H1 (cell line): ENCODE results near the gene MPV17L. TPM values are rescaled to one million over a fixed set of nuclear protein-coding genes. Genes with fewer than 3 reads are reported as not detected.
"Not testable (repeated sequence)": the region's sequence is repeated elsewhere in the genome, so short reads cannot be mapped to it uniquely, and the experiment has no call there.

Source experiments
- CTCF ChIA-PET: fragments of 300-600 bp; sonication (Branson Sonifier 250); formaldehyde crosslinking; loops from one replicate; lab custom pipeline; 2021; ENCODE audit not compliant: partially characterized antibody; lab: Charles Lee
- POLR2A ChIA-PET: fragments of 300-600 bp; sonication (Branson Sonifier 250); formaldehyde crosslinking; loops from one replicate; lab custom pipeline; 2021; ENCODE audit warnings: inconsistent platforms; ENCODE audit not compliant: partially characterized antibody; lab: Charles Lee
- DNase-seq, 2 experiments: peaks; one replicate each; pipeline versions ENCODE4 v3.0.0 to v3.0.0-alpha.2; 2010 to 2022; ENCODE audit warnings: low spot score in 2 of 2, low read depth in 1 of 2, mixed read lengths in 1 of 2
- FAIRE-seq: peaks from 2 replicates; lab custom pipeline; 2011; peaks lifted over from hg19 to GRCh38; lab: Jason Lieb, UNC
- H2AFZ ChIP-seq: 2 replicates; pipeline ENCODE4 v1.8.1; 2012; ENCODE audit warnings: low read length, inconsistent platforms
- H2AK5ac ChIP-seq: 2 replicates; pipeline ENCODE4 v1.6.1; 2013; ENCODE audit warnings: low read depth, low read length
- H2BK120ac ChIP-seq: replicated peaks from 2 replicates; pipeline ENCODE3; 2013; ENCODE audit warnings: low read depth, low read length, inconsistent platforms
- H2BK12ac ChIP-seq: 2 replicates; pipeline ENCODE4 v1.6.1; 2013; ENCODE audit warnings: low read depth, low read length
- H2BK15ac ChIP-seq: 2 replicates; pipeline ENCODE4 v1.6.1; 2013; ENCODE audit warnings: low read length
- H2BK20ac ChIP-seq: 2 replicates; pipeline ENCODE4 v1.6.1; 2013; ENCODE audit warnings: low read length
- H2BK5ac ChIP-seq: 2 replicates; pipeline ENCODE4 v1.6.1; 2013; ENCODE audit warnings: low read depth, low read length
- H3K14ac ChIP-seq: 2 replicates; pipeline ENCODE4 v1.6.1; 2013; ENCODE audit warnings: inconsistent platforms; ENCODE audit not compliant: insufficient read length
- H3K18ac ChIP-seq: 2 replicates; pipeline ENCODE4 v1.6.1; 2013; ENCODE audit warnings: low read length; ENCODE audit errors: extremely low read depth
- H3K23ac ChIP-seq: 2 replicates; pipeline ENCODE4 v1.6.1; 2013; ENCODE audit warnings: inconsistent platforms; ENCODE audit not compliant: insufficient read length
- H3K23me2 ChIP-seq: 2 replicates; pipeline ENCODE4 v1.6.1; 2013; ENCODE audit warnings: low read depth, low read length
- H3K27ac ChIP-seq: 2 replicates; pipeline ENCODE4 v1.6.1; 2011; ENCODE audit warnings: low read depth, low read length, inconsistent platforms
- H3K27me3 ChIP-seq, 4 experiments: replicated peaks in 1 of 4; 1 replicate in 1 of 4; 2 replicates in 3 of 4; pipeline versions ENCODE4 v1.6.1 to v1.8.1; 2011 to 2013; ENCODE audit warnings: low read length in 3 of 4, mild to moderate bottlenecking in 3 of 4, inconsistent platforms in 2 of 4, mixed read lengths in 2 of 4, moderate library complexity in 1 of 4; ENCODE audit not compliant: control insufficient read depth in 3 of 4, insufficient read depth in 3 of 4; ENCODE audit errors: extremely low read depth in 1 of 4
- H3K36me3 ChIP-seq, 4 experiments: 2 replicates each; pipeline versions ENCODE4 v1.6.1 to v1.8.1; 2011 to 2013; ENCODE audit warnings: mild to moderate bottlenecking in 4 of 4, low read length in 3 of 4, moderate library complexity in 2 of 4, control low read depth in 1 of 4, inconsistent platforms in 1 of 4; ENCODE audit not compliant: insufficient read depth in 4 of 4, control insufficient read depth in 2 of 4
- H3K4ac ChIP-seq: replicated peaks from 2 replicates; pipeline ENCODE3; 2013; ENCODE audit warnings: low read length, low read depth, mixed read lengths, inconsistent platforms; ENCODE audit not compliant: insufficient read length
- H3K4me1 ChIP-seq, 4 experiments: replicated peaks in 1 of 4; 1 replicate in 1 of 4; 2 replicates in 3 of 4; pipeline versions ENCODE4 v1.6.1 to v1.8.1; 2011 to 2013; ENCODE audit warnings: low read length in 3 of 4, inconsistent platforms in 2 of 4, mixed read lengths in 1 of 4; ENCODE audit not compliant: insufficient read depth in 4 of 4, control insufficient read depth in 3 of 4
- H3K4me2 ChIP-seq, 2 experiments: 2 replicates each; pipeline versions ENCODE4 v1.6.1 to v1.8.1; 2011 to 2013; ENCODE audit warnings: low read depth in 2 of 2, low read length in 2 of 2, control low read depth in 1 of 2, inconsistent platforms in 1 of 2, mild to moderate bottlenecking in 1 of 2; ENCODE audit not compliant: insufficient read depth in 1 of 2
- H3K4me3 ChIP-seq, 4 experiments: fragments of 200-600, 300-600 bp in 1 of 4; sonication (generic), shearing (Covaris generic), sonication (Bioruptor Twin) in 1 of 4; 2 replicates each; pipeline versions ENCODE4 v1.5.1 to v1.8.1; 2011 to 2016; ENCODE audit warnings: low read length in 4 of 4, low read depth in 3 of 4, control low read depth in 2 of 4, inconsistent platforms in 2 of 4, mild to moderate bottlenecking in 2 of 4, mixed read lengths in 1 of 4, moderate library complexity in 1 of 4; ENCODE audit not compliant: insufficient read depth in 2 of 4; ENCODE audit errors: extremely low read depth in 1 of 4
- H3K56ac ChIP-seq: replicated peaks from 2 replicates; pipeline ENCODE3; 2013; ENCODE audit warnings: low read depth, mild to moderate bottlenecking, mixed read lengths, low read length, inconsistent platforms; ENCODE audit not compliant: insufficient read length
- H3K79me1 ChIP-seq: 2 replicates; pipeline ENCODE4 v1.6.1; 2013; ENCODE audit warnings: low read depth, low read length, control low read depth
- H3K79me2 ChIP-seq, 2 experiments: 2 replicates each; pipeline versions ENCODE4 v1.6.1 to v1.8.1; 2012 to 2013; ENCODE audit warnings: low read length in 2 of 2, mild to moderate bottlenecking in 2 of 2, inconsistent platforms in 1 of 2; ENCODE audit not compliant: insufficient read depth in 2 of 2, control insufficient read depth in 1 of 2
- H3K9ac ChIP-seq, 4 experiments: replicated peaks in 1 of 4; 1 replicate in 1 of 4; 2 replicates in 3 of 4; pipeline versions ENCODE4 v1.6.1 to v1.8.1; 2011 to 2013; ENCODE audit warnings: low read depth in 3 of 4, low read length in 3 of 4, control low read depth in 2 of 4, mild to moderate bottlenecking in 2 of 4, moderate library complexity in 2 of 4, inconsistent platforms in 1 of 4; ENCODE audit errors: extremely low read depth in 1 of 4
- H3K9me3 ChIP-seq, 2 experiments: 2 replicates each; pipeline versions ENCODE4 v1.6.1 to v1.8.1; 2012 to 2013; ENCODE audit warnings: mild to moderate bottlenecking in 2 of 2, moderate library complexity in 2 of 2, control low read depth in 1 of 2, inconsistent platforms in 1 of 2, low read depth in 1 of 2, low read length in 1 of 2, mixed read lengths in 1 of 2; ENCODE audit not compliant: insufficient read depth in 2 of 2
- H4K20me1 ChIP-seq, 2 experiments: replicated peaks in 1 of 2; 2 replicates each; pipeline versions ENCODE3 to v1.8.1; 2011 to 2013; ENCODE audit warnings: inconsistent platforms in 2 of 2, low read length in 2 of 2, mild to moderate bottlenecking in 1 of 2; ENCODE audit not compliant: insufficient read depth in 2 of 2, control insufficient read depth in 1 of 2
- H4K5ac ChIP-seq: 2 replicates; pipeline ENCODE4 v1.6.1; 2013; ENCODE audit warnings: low read length, low read depth, mixed read lengths, inconsistent platforms; ENCODE audit not compliant: insufficient read length
- H4K8ac ChIP-seq: 2 replicates; pipeline ENCODE4 v1.8.0; 2013; ENCODE audit warnings: mild to moderate bottlenecking, moderate library complexity, low read length, inconsistent platforms; ENCODE audit not compliant: insufficient read depth; ENCODE audit errors: extremely low read depth
- H4K91ac ChIP-seq: replicated peaks from 2 replicates; pipeline ENCODE3; 2013; ENCODE audit warnings: low read length, mixed read lengths, inconsistent platforms; ENCODE audit not compliant: insufficient read length
- WGBS, 2 experiments: shearing (Covaris generic) in 1 of 2; methylation state at CpG; one replicate each; pipeline versions ENCODE4 v1.1.6 to v1.1.7; 2013 to 2015; ENCODE audit warnings: low lambda C conversion rate in 2 of 2, mixed read lengths in 2 of 2, inconsistent platforms in 1 of 2, low coverage in 1 of 2, missing lambda C conversion rate in 1 of 2; ENCODE audit not compliant: insufficient replicate concordance in 2 of 2, insufficient coverage in 1 of 2, insufficient read length in 1 of 2; ENCODE audit errors: extremely low coverage in 1 of 2, missing lambda C conversion rate in 1 of 2; 5-methylcytosine and 5-hydroxymethylcytosine counted together
- polyA plus RNA-seq, 7 experiments: library from polyadenylated mRNA; depleted of rRNA in 3 of 7; stranded (reverse) in 5 of 7; unstranded in 2 of 7; fragments of >200 nt in 5 of 7; fragments of 200-250 nt in 2 of 7; gene quantifications; 1 replicate in 5 of 7; 2 replicates in 1 of 7; 4 replicates in 1 of 7; pipeline versions ENCODE4 v1.2.1 to v1.2.3, GENCODE V29; 2011 to 2013; ENCODE audit warnings: missing spikeins in 2 of 7, mixed read lengths in 2 of 7
- total RNA-seq: library from RNA; stranded (reverse); fragmentation: NEBNext Ultra II Directional; extraction: Animal tissue kit (Norgen Biotek cat#: 25700); gene quantifications from 2 replicates; pipeline ENCODE4 v1.2.1, GENCODE V29; 2021

Gene MPV17L
- total and polyA plus RNA-seq, 2 of the 8 experiments (the other 6 are each of a cell fraction or from before 2014, with no cell fraction given) = 6.7 to 8.2 TPM

- no CpG with 5 or more reads among the region's 11 CpGs for WGBS, 2 experiments
Measured at GRCh38 chr16:15351251-15351650, 44.3 kb upstream of the MPV17L start.

DNA sequence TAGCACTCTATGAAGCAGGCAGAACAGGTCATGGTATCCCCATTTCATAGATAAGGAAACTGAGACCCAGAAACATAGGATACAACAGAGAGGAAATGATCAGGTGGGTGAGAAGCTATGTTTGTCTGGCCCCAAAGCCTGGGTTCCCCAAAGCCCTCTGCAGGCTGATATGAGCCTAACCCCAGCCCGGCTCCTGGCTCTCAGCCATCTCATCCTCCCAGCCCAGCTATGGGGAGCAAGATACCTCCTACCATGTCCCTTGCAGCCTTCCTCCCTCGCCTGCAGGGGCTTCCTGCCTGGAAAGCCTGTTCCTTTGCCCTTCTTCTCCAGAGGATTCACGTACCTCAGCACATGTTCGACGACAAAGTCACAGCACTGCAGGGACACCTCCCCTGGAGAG, 43.8 kb upstream of the MPV17L start:
- POLR2A ChIA-PET, H3K4ac ChIP-seq, H3K79me1 ChIP-seq, DNase-seq, H3K23ac ChIP-seq, H2BK120ac ChIP-seq, FAIRE-seq, H4K91ac ChIP-seq, H3K4me2 ChIP-seq, H2BK20ac ChIP-seq, H4K8ac ChIP-seq, H3K27ac ChIP-seq, H2BK12ac ChIP-seq, H3K36me3 ChIP-seq, H3K79me2 ChIP-seq, H4K20me1 ChIP-seq, H3K9me3 ChIP-seq, H3K4me1 ChIP-seq, H2BK5ac ChIP-seq, H3K27me3 ChIP-seq, H3K23me2 ChIP-seq, H2BK15ac ChIP-seq, CTCF ChIA-PET, H2AFZ ChIP-seq, H3K56ac ChIP-seq, H3K4me3 ChIP-seq, H3K18ac ChIP-seq, H3K9ac ChIP-seq, H2AK5ac ChIP-seq, H3K14ac ChIP-seq, H4K5ac ChIP-seq: not testable (repeated sequence)
- WGBS, 2 experiments = no CpG with 5 or more reads among the region's 5 CpGs

More at GRCh38 chr16:15351251-15351650, 44.3 kb upstream of the MPV17L start:
- H3K79me2 ChIP-seq, POLR2A ChIA-PET, H2BK15ac ChIP-seq, H2BK20ac ChIP-seq, H3K18ac ChIP-seq, H3K4me3 ChIP-seq, H4K20me1 ChIP-seq, H2BK5ac ChIP-seq, H3K36me3 ChIP-seq, H4K5ac ChIP-seq, H3K4ac ChIP-seq, FAIRE-seq, H4K91ac ChIP-seq, H3K23ac ChIP-seq, H2AK5ac ChIP-seq, H3K14ac ChIP-seq, H2BK12ac ChIP-seq, H3K27me3 ChIP-seq, H3K9ac ChIP-seq, CTCF ChIA-PET, H3K9me3 ChIP-seq, H3K56ac ChIP-seq, H4K8ac ChIP-seq, H2AFZ ChIP-seq, H3K4me2 ChIP-seq, DNase-seq, H3K23me2 ChIP-seq, H3K27ac ChIP-seq, H3K4me1 ChIP-seq, H3K79me1 ChIP-seq, H2BK120ac ChIP-seq: not testable (repeated sequence)
